ENCODE data around the gene EXOC3L1. TPM values are rescaled to one million over a fixed set of nuclear protein-coding genes. Genes with fewer than 3 reads are reported as not detected.

Gene EXOC3L1
- total and polyA plus RNA-seq, 2 of the 13 experiments (the other 11 are each of a cell fraction or from before 2014, with no cell fraction given): 0.12 TPM; not detected in 1

GRCh38 chr16:67226804-67227566, 37.0 kb upstream of the EXOC3L1 start, which contains the start of gene TMEM208 (continued):
- peak; percentile 95 for TF ChIP-seq HMGXB3 (CRISPR knock-in tag; IDR thresholded peaks at IDR 0.05; ENCODE audit: borderline replicate concordance)
- peak; percentile 86; the same call in 1 of the 2 replicates for TF ChIP-seq SP140L (CRISPR knock-in tag; IDR thresholded peaks at IDR 0.05; ENCODE audit: borderline replicate concordance)
- peak; percentile 100 for TF ChIP-seq GATAD1 (CRISPR knock-in tag; IDR thresholded peaks at IDR 0.05)
- TF ChIP-seq ZNF788 (CRISPR knock-in tag; IDR thresholded peaks at IDR 0.05; ENCODE audit: borderline replicate concordance): peak; percentile 96; the same call in 1 of the 2 replicates
- TF ChIP-seq MBNL3 (CRISPR knock-in tag; conservative IDR thresholded peaks at IDR 0.05): no peak
- TF ChIP-seq DBP (CRISPR knock-in tag; IDR thresholded peaks at IDR 0.05; ENCODE audit: not compliant biosample characterization): no peak
- peak; percentile 79; the same call in 1 of the 2 replicates for TF ChIP-seq ZBTB33 (CRISPR knock-in tag; IDR thresholded peaks at IDR 0.05)
- no peak for TF ChIP-seq TFAP4 (IDR thresholded peaks at IDR 0.05; ENCODE audit: borderline replicate concordance, low read depth)
- TF ChIP-seq SP1 (IDR thresholded peaks at IDR 0.05): no peak
- peak; percentile 100 for TF ChIP-seq SP1 (CRISPR knock-in tag; IDR thresholded peaks at IDR 0.05)
- no peak for TF ChIP-seq AFF4 (CRISPR knock-in tag; IDR thresholded peaks at IDR 0.05)
- no peak for TF ChIP-seq ZBTB10 (CRISPR knock-in tag; IDR thresholded peaks at IDR 0.05; ENCODE audit: borderline replicate concordance)
- peak; percentile 71; the same call in 1 of the 2 replicates for TF ChIP-seq TOE1 (CRISPR knock-in tag; IDR thresholded peaks at IDR 0.05)

All from HepG2 (cell line).